ENCODE results near the gene IQSEC1.

DNA sequence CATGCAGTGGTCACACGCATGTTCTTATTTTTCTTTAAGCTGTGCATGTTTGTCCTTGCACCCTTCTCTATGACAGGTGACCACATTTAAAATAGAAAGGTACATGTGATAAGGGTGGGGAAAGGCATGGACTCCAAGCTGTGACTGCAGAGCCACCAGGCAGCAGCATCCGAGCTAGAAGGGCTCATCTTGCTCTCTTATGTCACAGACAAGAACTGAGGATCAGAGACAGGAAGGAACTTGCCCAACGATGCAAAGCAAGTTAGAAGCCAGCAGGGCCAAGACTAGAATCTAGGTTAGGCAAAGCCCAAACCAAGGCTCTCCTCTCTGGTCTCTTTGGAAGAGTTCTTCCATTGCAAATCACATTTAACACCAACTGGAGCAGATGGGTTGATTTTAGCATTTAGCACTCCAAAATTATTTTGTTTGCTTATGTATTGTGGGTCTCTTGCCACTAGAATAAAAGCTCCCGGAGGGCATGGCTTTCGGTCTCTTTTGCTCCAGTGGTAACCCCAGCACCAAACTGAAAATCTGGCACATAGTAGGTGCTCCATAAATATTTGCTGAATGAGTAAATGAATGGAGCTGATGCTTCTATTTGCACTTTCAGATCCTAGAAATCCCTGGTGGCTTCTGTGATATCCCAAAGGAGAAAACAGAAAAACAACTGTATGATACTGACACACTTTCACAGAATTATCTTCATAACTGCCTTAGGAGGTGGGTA is 84.3 kb downstream of the IQSEC1 start:
- TF ChIP-seq, protein P1, sequence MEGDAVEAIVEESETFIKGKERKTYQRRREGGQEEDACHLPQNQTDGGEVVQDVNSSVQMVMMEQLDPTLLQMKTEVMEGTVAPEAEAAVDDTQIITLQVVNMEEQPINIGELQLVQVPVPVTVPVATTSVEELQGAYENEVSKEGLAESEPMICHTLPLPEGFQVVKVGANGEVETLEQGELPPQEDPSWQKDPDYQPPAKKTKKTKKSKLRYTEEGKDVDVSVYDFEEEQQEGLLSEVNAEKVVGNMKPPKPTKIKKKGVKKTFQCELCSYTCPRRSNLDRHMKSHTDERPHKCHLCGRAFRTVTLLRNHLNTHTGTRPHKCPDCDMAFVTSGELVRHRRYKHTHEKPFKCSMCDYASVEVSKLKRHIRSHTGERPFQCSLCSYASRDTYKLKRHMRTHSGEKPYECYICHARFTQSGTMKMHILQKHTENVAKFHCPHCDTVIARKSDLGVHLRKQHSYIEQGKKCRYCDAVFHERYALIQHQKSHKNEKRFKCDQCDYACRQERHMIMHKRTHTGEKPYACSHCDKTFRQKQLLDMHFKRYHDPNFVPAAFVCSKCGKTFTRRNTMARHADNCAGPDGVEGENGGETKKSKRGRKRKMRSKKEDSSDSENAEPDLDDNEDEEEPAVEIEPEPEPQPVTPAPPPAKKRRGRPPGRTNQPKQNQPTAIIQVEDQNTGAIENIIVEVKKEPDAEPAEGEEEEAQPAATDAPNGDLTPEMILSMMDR (conservative IDR thresholded peaks at IDR 0.05; ENCODE audit: low read depth, low read length), result no peak
- no peak for TF ChIP-seq EZH2 (IDR thresholded peaks at IDR 0.05; ENCODE audit: borderline replicate concordance, low read depth, low read length, poor library complexity, severe bottlenecking)

All from A673 (cell line).